ENCODE measurements around the gene SRPK3.

DNA sequence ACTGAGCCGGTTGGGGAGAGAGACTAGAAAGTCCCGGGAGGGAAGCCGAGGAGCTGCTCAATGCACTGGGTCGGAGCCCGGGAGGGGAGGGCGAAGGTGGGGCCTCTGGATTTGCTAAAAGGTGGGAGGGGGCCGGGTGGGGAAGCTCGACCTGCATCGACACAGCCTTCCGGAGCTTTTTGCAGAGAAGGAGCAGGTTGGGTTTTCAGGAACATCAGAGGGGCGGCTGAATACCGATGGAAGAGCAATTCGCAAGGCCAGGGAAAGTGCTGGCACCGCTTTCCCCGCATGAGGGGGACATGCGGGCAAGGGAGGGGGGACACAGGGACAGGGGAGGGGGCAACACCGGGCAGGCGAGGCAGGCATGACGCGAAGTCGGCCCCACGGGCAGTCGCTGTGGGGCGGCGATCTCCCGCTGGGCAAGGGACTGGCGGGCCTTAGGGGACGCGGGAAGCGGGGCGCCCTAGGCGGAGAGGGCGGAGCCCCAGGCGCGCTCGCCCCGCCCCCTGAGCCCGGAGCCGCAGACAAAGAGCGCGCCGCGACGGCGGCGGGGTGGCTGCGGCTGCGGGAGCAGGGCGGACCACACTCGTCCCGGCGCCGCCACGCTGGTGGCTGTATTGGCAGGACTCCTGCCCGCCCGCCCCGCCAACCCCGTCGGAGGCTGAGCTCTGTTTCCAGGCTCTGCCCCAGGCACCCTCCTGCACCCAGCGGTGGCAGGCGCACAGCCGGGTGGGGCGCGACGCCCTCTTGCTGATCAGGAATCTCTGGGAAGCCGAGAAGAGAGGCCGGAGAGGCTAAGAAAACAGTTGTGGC lies 37.9 kb downstream of the SRPK3 start:
- TF ChIP-seq EZH2phosphoT487 (IDR thresholded peaks at IDR 0.05; ENCODE audit: borderline replicate concordance, low read depth) (no peak), CTCF (IDR thresholded peaks at IDR 0.05) (no peak), RXRA (IDR thresholded peaks at IDR 0.05; ENCODE audit: borderline replicate concordance, low read depth) (no peak)
